ENCODE measurements around the gene CDKN2A. TPM values are rescaled to one million over a fixed set of nuclear protein-coding genes. Genes with fewer than 3 reads are reported as not detected.
A peak's percentile ranks its signal among the peaks of the same experiment; 100 is the strongest.

The CDKN2A gene
- total RNA-seq, 1 donor: 20.7 TPM

- TF ChIP-seq CTCF (IDR thresholded peaks at IDR 0.05; ENCODE audit: insufficient read depth, low read depth, low read length): no peak
- no peak overlapping the region for H3K4me3 ChIP-seq (ENCODE audit: low read depth, low read length)
- DNase-seq (ENCODE audit: low read depth): no peak
Observed at GRCh38 chr9:21931428-21931827, 62.8 kb downstream of the CDKN2A start.

DNA sequence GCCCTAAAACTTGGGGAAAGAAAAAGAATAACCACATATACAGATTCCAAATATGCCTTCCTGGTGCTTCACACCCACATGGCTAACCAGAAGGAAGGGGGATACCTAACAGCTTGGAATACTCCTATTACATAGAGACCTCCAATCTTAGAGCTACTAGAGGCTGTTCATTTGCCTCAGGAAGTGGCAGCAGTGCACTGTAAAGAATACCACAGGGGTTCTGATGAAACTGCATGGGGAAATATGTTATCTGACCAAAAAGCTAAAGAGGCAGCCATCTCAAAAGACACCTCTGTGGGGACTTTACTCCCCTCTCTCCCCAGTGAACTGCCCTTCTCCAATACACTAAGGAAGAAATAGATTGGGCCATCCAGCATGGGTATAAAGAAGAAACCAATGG, 66.4 kb downstream of the CDKN2A start:
- no peak for DNase-seq (ENCODE audit: low read depth)
- no peak overlapping the region for H3K4me3 ChIP-seq (ENCODE audit: low read depth, low read length)
- TF ChIP-seq CTCF (IDR thresholded peaks at IDR 0.05; ENCODE audit: insufficient read depth, low read depth, low read length): no peak

DNA sequence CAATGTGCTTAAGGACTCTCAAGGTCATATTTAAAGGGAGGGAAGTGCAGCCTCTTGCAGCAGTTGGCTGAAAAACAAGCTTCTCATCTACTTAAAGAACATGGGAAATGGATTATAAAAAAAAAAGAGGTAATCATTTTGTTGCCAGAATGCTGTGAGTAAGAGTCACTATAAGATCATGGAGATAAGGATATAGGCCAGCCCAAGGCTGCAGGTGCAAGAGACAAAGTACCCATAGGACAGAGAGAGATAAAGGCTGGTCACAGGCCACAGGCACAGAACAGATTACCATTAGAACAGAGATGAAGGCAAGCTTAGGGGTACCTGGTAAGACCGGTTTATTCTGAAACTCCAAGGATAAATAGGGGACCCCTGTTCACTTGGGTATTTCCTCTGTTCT, 70.5 kb downstream of the CDKN2A start:
- no peak for TF ChIP-seq CTCF (IDR thresholded peaks at IDR 0.05; ENCODE audit: insufficient read depth, low read depth, low read length)
- no peak overlapping the region for H3K4me3 ChIP-seq (ENCODE audit: low read depth, low read length)

DNA sequence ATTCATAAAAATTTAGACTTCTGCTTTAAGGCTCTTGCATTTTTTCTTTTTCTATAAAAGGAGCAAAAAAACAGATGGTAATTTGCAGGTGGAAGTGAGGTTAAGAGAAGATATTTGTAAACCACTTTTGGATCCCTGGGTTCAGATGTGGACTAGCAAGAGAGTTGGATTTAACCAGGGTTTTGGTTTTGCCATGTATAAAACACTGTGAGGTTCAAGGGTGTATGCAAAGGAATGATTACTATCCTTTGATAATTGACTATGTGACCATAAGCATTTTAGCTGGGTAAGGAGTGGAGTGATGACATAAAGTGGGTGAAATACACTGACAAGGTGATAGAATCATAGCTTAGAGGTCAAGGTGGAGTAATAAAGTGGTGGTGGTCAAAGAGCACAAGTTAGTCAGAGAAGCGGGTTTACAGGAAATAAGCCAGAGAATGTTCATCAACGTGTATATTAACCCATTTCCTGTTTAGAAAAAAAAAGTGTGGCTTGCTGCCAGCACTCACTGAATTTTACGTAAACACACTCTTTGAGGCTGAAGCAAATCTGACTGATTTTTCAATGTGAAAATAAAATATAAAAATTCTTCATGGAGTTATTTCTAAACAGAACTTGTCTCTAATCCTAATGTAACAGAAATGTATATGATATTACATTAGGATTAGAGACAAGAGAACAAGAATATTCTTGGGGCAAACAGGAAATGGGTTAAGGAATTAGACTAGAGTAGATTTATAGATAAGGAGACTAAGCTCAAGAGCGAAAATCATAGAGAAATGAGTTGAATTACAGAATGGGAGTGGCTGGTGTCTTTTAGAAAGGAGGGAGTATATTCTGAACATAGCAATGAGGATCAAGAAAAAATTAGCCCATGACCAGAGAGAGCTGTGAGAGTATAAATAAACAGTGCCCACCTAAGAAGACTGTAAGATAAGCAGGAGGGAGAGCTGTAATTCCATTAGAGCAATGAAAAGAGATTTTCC, 74.5 kb downstream of the CDKN2A start:
- peak; percentile 91 for DNase-seq (ENCODE audit: low read depth)
- TF ChIP-seq CTCF (IDR thresholded peaks at IDR 0.05; ENCODE audit: insufficient read depth, low read depth, low read length): no peak
- no peak overlapping the region for H3K4me3 ChIP-seq (ENCODE audit: low read depth, low read length)

More for the DNA sequence above, 70.5 kb downstream of the CDKN2A start:
- DNase-seq (ENCODE audit: low read depth): no peak

Other genes with a start within 250 kb of the CDKN2A start
- gene MTAP, start 191.8 kb downstream of the CDKN2A start, total RNA-seq: 26.4 and 36.7 TPM in 2 replicates
- gene CDKN2B-AS1, start 399 bp upstream of the CDKN2A start, total RNA-seq: 5.2 and 9.5 TPM in 2 replicates
- gene CDKN2B, start 14.9 kb upstream of the CDKN2A start, total RNA-seq: 43.2 and 58.3 TPM in 2 replicates

Data from fibroblast of villous mesenchyme (primary cell).